ENCODE data around the gene KIF16B.

GRCh38 chr20:16544949-16545348 lies 28.3 kb downstream of the KIF16B start:
- no peak for TF ChIP-seq HDAC2 (CRISPR knock-in tag; IDR thresholded peaks at IDR 0.05)
- TF ChIP-seq EP300 (IDR thresholded peaks at IDR 0.05; ENCODE audit: low read depth in 2 of 2, low read length in 2 of 2): no peak
- no peak for TF ChIP-seq EP300 (CRISPR knock-in tag; IDR thresholded peaks at IDR 0.05; ENCODE audit: borderline replicate concordance)
